Activated CD8-positive, alpha-beta T cell treated with anti-CD3 and anti-CD28 coated beads, Interleukin-2, amount 10 ng/mL, durations not matched to agents 7 days and 5 days (primary cell): ENCODE measurements around the gene MRPL58. TPM values are rescaled to one million over a fixed set of nuclear protein-coding genes. Genes with fewer than 3 reads are reported as not detected.

Source experiments
- ATAC-seq: fragments of 150-1000 bp; cut with Tn5 transposase; one replicate; pipeline ENCODE4 v1.10.0; 2021; ENCODE audit warnings: moderate library complexity
- CTCF ChIA-PET: fragments of 350-600 bp; sonication (Branson Sonifier 250); formaldehyde crosslinking; loops from one replicate; lab custom pipeline; 2021; ENCODE audit warnings: antibody characterized with exemption; lab: Charles Lee
- POLR2A ChIA-PET: fragments of 350-600 bp; sonication (Branson Sonifier 250); formaldehyde crosslinking; loops from one replicate; lab custom pipeline; 2021; ENCODE audit warnings: antibody characterized with exemption; lab: Charles Lee
- DNase-seq: peaks from one replicate; pipeline ENCODE4 v3.0.0-alpha.2; 2020
- H3K27ac Mint-ChIP-seq: one replicate; pipeline ENCODE4 v1.8.0; 2021; ENCODE audit warnings: mild to moderate bottlenecking, mixed read lengths
- H3K27me3 Mint-ChIP-seq: one replicate; pipeline ENCODE4 v1.8.0; 2021; ENCODE audit warnings: low read depth, mixed read lengths
- H3K36me3 Mint-ChIP-seq: one replicate; pipeline ENCODE4 v1.8.0; 2021; ENCODE audit warnings: low read depth, mixed read lengths
- H3K4me1 Mint-ChIP-seq: one replicate; pipeline ENCODE4 v1.8.0; 2021; ENCODE audit warnings: low read depth, mixed read lengths
- H3K4me3 Mint-ChIP-seq: one replicate; pipeline ENCODE4 v1.8.0; 2021; ENCODE audit warnings: mild to moderate bottlenecking, mixed read lengths
- H3K9me3 Mint-ChIP-seq: one replicate; pipeline ENCODE4 v1.8.0; 2022; ENCODE audit warnings: mixed read lengths; ENCODE audit not compliant: insufficient read depth
- total RNA-seq, 2 experiments: library from RNA; stranded (reverse); gene quantifications; one replicate each; pipeline ENCODE4 v1.2.3, GENCODE V29; 2021

Gene MRPL58
- total RNA-seq, 2 experiments from 2014 or later = 45.1 to 45.8 TPM

DNA sequence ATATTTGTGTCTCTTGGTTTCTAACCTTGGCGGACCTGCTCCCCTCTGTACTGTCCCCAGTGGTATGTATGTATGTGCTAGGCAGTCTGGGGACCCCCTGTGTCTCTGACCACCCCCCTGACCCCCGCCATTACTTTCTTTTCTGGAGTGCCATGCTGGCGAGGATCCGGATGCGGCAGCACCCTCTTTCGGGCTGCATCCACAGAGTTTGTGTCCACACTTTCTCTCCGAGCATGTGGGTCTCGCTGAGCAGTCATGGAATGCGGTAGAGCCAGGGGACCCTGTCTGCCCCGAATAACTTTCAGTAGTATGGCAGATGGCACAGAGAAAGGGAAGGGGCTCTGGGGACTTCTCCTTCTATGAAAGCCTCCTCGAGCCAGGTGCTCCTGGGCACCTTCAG is 51.6 kb downstream of the MRPL58 start:
- ATAC-seq (no peak), DNase-seq (no peak)
- H3K4me1 Mint-ChIP-seq = peaks cover 45% of the 10 kb centered on the region
- H3K36me3 Mint-ChIP-seq = peaks cover 33% of the 10 kb centered on the region
- H3K27me3 Mint-ChIP-seq = no peaks in the 10 kb centered on the region
- H3K4me3 Mint-ChIP-seq = no peak overlapping the region
- ChIA-PET POLR2A (interaction anchor here (0.7 kb wide), 1 partner anchor 25 kb away, joined by 3 read pairs; no protein-coding TSS in a partner anchor), CTCF (interaction anchor here (1.2 kb wide), 1 partner anchor 102 kb away, joined by 8 read pairs; no protein-coding TSS in a partner anchor)
- no peak overlapping the region for H3K27ac Mint-ChIP-seq
- H3K9me3 Mint-ChIP-seq = no peaks in the 10 kb centered on the region

DNA sequence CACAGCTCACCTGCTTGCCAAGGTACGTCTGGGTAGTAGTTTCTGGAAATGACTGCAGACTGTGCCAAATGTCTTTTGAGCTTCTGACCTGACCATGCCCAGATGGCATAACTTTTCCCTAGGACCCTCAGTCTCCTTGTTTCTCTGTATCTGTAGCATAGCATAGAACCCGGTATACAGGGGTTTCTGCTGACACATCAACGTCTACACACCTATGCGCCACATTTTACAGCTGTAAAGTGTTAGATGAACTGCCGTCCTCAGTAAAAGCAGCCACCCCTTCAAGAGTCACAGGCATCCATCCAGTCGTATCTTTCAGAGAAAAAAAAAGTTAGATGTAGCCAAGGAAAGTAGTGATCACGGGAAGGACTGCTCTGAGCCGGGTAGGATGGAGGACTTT is 52.0 kb downstream of the MRPL58 start:
- no peak for DNase-seq
- ATAC-seq = no peak
- ChIA-PET CTCF (no interaction called here), POLR2A (no interaction called here)
- H3K9me3 Mint-ChIP-seq = no peaks in the 10 kb centered on the region
- no peaks in the 10 kb centered on the region for H3K27me3 Mint-ChIP-seq
- H3K4me3 Mint-ChIP-seq = no peak overlapping the region
- H3K4me1 Mint-ChIP-seq = peaks cover 45% of the 10 kb centered on the region
- peak overlapping the region; percentile 20 for H3K27ac Mint-ChIP-seq
- peaks cover 31% of the 10 kb centered on the region for H3K36me3 Mint-ChIP-seq

DNA sequence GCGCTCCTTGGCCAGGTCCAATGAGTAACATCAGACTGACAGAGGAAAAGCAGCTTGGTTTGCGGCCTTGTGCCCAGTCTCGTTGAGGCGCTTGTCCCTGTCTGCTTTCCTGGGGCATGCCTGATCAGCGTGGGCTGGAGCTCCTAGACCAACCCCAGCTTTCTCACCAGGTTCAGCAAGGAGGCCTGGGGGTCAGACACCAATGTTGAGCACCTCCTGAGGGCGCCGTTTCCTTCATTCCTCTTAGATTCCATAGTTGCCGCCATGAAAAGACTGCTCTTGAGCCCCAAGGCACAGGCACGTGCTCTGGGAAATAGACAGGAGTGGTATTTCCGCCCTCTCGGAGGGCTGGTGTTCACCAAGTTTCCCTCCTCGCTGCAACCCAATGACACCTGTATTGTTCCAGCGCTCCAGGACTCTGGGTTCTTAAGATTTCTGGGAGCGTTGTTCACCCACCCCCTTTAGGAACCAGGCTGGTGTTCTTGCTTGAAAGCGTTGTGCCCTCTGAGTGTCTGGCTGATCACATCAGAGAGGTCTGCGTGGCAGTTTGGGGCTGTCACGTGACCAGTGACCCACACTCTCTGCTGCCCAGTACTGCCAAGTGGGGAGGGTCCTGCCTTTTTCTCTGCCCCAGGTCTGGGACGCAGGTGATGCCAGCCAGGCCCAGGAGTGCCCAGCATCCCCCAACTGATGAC is 52.5 kb downstream of the MRPL58 start:
- no peak overlapping the region for H3K4me3 Mint-ChIP-seq

DNA sequence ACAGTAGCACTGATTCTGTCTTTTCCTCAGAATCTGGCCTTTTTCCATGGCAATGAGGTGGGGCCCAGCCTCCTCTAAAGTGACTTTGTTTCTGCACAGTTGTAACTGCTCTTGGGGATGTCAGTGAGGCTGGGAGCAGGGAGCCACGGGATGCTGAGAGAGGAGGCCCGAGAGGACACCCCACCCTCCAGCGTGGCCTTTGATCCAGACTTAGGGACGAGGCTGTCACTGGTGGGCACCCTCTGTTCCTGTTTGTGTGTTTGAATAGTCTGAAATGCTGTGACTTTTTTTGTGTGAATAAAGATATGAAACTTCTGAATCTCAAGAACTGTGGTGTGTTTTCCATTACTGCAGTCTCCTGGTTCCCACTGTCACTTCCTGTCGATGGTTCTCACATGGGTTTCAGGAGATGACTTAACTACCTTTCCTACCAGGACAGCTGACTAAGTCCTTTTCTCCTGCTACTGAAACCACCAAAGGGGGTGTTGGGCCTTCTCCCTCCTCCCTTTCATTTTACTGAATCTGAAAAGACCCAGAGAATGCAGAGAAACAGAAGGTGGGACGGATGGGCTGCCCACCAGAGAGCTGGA is 53.2 kb downstream of the MRPL58 start:
- ChIA-PET CTCF (no interaction called here), POLR2A (no interaction called here)
- no peak for DNase-seq
- Mint-ChIP-seq H3K27ac (peak overlapping the region; percentile 65), H3K4me1 (peaks cover 46% of the 10 kb centered on the region), H3K4me3 (no peak overlapping the region), H3K27me3 (no peaks in the 10 kb centered on the region), H3K9me3 (no peaks in the 10 kb centered on the region), H3K36me3 (peaks cover 25% of the 10 kb centered on the region)
- ATAC-seq = no peak

More for the DNA sequence above, 52.5 kb downstream of the MRPL58 start:
- Mint-ChIP-seq H3K4me1 (peaks cover 46% of the 10 kb centered on the region), H3K9me3 (no peaks in the 10 kb centered on the region), H3K27ac (peak overlapping the region; percentile 65), H3K27me3 (no peaks in the 10 kb centered on the region), H3K36me3 (peaks cover 26% of the 10 kb centered on the region)
- DNase-seq = no peak
- no peak for ATAC-seq
- ChIA-PET POLR2A (no interaction called here), CTCF (no interaction called here)

DNA sequence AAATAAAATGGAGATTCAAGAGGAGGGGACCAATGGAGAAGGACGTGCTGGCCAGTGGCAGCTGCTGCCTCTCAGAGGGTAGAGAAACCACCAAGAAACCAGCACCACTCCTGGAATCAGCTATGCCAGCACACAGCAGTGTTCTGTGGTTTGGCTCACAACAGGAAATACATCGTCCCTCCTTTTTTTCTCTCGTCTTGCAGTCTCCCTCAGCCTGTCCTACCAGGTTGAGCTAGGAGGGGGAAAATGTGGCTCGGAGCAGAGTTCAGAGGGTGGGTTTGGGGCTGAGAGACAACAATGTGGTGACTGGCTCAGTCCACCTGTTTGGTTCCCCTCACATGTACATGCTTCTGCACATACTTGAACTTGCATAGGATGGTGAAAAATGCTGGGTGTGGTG is 55.4 kb downstream of the MRPL58 start:
- peak; percentile 83 for ATAC-seq
- Mint-ChIP-seq H3K27ac (peak overlapping the region; percentile 92), H3K4me1 (peaks cover 38% of the 10 kb centered on the region), H3K27me3 (no peaks in the 10 kb centered on the region), H3K4me3 (peak overlapping the region; percentile 43), H3K36me3 (peaks cover 16% of the 10 kb centered on the region), H3K9me3 (no peaks in the 10 kb centered on the region)
- ChIA-PET POLR2A (interaction anchor here (1.0 to 1.2 kb wide), 3 partner anchors 8 to 193 kb away, joined by 3 to 6 read pairs (median 4); no protein-coding TSS in a partner anchor), CTCF (interaction anchor here (0.7 to 2.3 kb wide), 11 partner anchors 8 to 565 kb away, joined by 3 to 8 read pairs (median 4); partner anchors contain the start of genes ATP5PD, KCTD2, MRPL58 and NT5C)
- peak; percentile 66 for DNase-seq

DNA sequence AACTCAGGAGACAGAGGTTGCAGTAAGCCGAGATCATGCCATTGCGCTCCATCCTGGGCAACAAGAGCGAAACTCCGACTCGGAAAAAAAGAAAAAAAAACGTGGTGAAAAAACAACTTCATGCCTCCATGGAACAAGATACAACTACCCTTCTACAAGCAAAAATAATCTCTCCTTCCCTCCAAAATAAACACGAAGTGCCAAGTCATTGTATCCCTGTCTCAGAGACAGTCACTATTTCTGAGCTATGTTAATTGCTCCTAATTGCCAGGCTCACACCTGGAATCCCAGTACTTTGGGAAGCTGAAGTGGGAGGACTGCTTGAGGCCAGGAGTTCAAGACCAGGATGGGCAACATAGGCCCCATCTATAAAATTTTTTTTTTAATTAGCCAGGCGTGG is 56.3 kb downstream of the MRPL58 start:
- no peak overlapping the region for H3K4me3 Mint-ChIP-seq
- DNase-seq (no peak), ATAC-seq (no peak)
- CTCF ChIA-PET = interaction anchor here (1.0 to 2.3 kb wide), 9 partner anchors 8 to 564 kb away, joined by 3 to 13 read pairs (median 5); partner anchors contain the start of gene MRPL58
- H3K27me3 Mint-ChIP-seq = no peaks in the 10 kb centered on the region
- POLR2A ChIA-PET = interaction anchor here (1.5 kb wide), 1 partner anchor 19 kb away, joined by 4 read pairs; the partner anchor contains the start of gene SLC16A5
- peaks cover 38% of the 10 kb centered on the region for H3K4me1 Mint-ChIP-seq
- peaks cover 11% of the 10 kb centered on the region for H3K36me3 Mint-ChIP-seq
- H3K9me3 Mint-ChIP-seq = no peaks in the 10 kb centered on the region
- H3K27ac Mint-ChIP-seq = peak overlapping the region; percentile 80

DNA sequence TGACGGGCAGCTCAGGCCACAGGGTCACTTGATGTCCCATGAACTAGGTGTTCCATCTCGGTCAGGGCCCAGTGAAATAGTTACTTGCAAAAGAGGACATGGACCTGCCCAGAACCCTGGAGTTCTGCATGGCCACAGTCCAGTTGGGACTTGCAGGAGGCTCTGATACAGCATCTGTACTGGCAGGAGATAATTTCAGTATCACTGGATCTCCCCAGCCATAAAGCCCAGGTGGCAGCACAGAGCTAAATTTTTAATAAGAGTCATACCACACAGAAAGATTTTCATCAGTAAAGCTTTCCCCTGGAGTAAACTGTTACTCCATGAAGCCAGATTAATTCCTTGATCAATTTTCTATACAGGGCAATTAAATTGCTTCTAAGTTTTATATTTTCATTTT is 57.3 kb downstream of the MRPL58 start:
- peak overlapping the region; percentile 68 for H3K27ac Mint-ChIP-seq

More for the DNA sequence above, 57.3 kb downstream of the MRPL58 start:
- POLR2A ChIA-PET = interaction anchor here (0.6 to 1.5 kb wide), 2 partner anchors 18 to 44 kb away, joined by 4 read pairs; partner anchors contain the start of gene SLC16A5
- no peak for DNase-seq
- H3K4me3 Mint-ChIP-seq = no peak overlapping the region
- CTCF ChIA-PET = interaction anchor here (1.0 to 2.3 kb wide), 9 partner anchors 9 to 133 kb away, joined by 3 to 13 read pairs (median 5); partner anchors contain the start of gene ARMC7
- H3K27me3 Mint-ChIP-seq = no peaks in the 10 kb centered on the region
- H3K9me3 Mint-ChIP-seq = no peaks in the 10 kb centered on the region
- H3K36me3 Mint-ChIP-seq = peaks cover 2% of the 10 kb centered on the region
- ATAC-seq = no peak
- peaks cover 38% of the 10 kb centered on the region for H3K4me1 Mint-ChIP-seq

Other genes with a start within 250 kb of the MRPL58 start
- gene NAT9, start 236.3 kb upstream of the MRPL58 start, total RNA-seq = 10 to 100 TPM; 28.3 to 30.7 TPM
- under 1 TPM; 0.18 to 0.21 TPM for gene GRIN2C, start 152.8 kb upstream of the MRPL58 start, total RNA-seq
- gene FDXR, start 139.7 kb upstream of the MRPL58 start, total RNA-seq = 10 to 100 TPM; 29.5 to 35.5 TPM
- not detected for gene FADS6, start 119.0 kb upstream of the MRPL58 start, total RNA-seq
- not detected for gene USH1G, start 89.4 kb upstream of the MRPL58 start, total RNA-seq
- not detected for gene OTOP2, start 88.4 kb upstream of the MRPL58 start, total RNA-seq
- not detected for gene OTOP3, start 76.8 kb upstream of the MRPL58 start, total RNA-seq
- under 1 TPM; 0.18 to 0.55 TPM for gene HID1, start 39.9 kb upstream of the MRPL58 start, total RNA-seq
- under 1 TPM; 0.13 to 0.18 TPM for gene CDR2L, start 25.0 kb upstream of the MRPL58 start, total RNA-seq
- gene ATP5PD, start 34.3 kb downstream of the MRPL58 start, total RNA-seq = 100 to 1,000 TPM; 232 to 238 TPM
- 10 to 100 TPM; 15.6 to 19.4 TPM for gene KCTD2, start 34.6 kb downstream of the MRPL58 start, total RNA-seq
- gene SLC16A5, start 75.3 kb downstream of the MRPL58 start, total RNA-seq = 1 to 10 TPM; 4.6 to 5.4 TPM
- 10 to 100 TPM; 16.1 to 17.0 TPM for gene ARMC7, start 97.3 kb downstream of the MRPL58 start, total RNA-seq
- gene NT5C, start 119.1 kb downstream of the MRPL58 start, total RNA-seq = 10 to 100 TPM; 68.5 to 68.8 TPM
- 100 to 1,000 TPM; 301 to 319 TPM for gene JPT1, start 141.8 kb downstream of the MRPL58 start, total RNA-seq
- 100 to 1,000 TPM; 491 to 520 TPM for gene SUMO2, start 170.3 kb downstream of the MRPL58 start, total RNA-seq
- gene NUP85, start 193.0 kb downstream of the MRPL58 start, total RNA-seq = 100 to 1,000 TPM; 135 TPM
- 10 to 100 TPM; 65.7 to 75.4 TPM for gene GGA3, start 248.9 kb downstream of the MRPL58 start, total RNA-seq
- 10 to 100 TPM; 62.1 to 66.1 TPM for gene MRPS7, start 249.2 kb downstream of the MRPL58 start, total RNA-seq